WTC11 (cell line): ENCODE results near the gene SUSD6. TPM values are rescaled to one million over a fixed set of nuclear protein-coding genes. Genes with fewer than 3 reads are reported as not detected.

Experiments used
- ATAC-seq: fragments of 200-7000 bp; cut with Tn5 transposase; 2 replicates; pipeline ENCODE4 v1.10.0; 2021; ENCODE audit warnings: mild to moderate bottlenecking, moderate library complexity
- CTCF ChIA-PET: fragments of 300-600 bp; sonication (Branson Sonifier 250); formaldehyde crosslinking; loops from one replicate; lab custom pipeline; 2021; ENCODE audit warnings: antibody characterized with exemption; lab: Charles Lee
- POLR2A ChIA-PET: fragments of 350-600 bp; sonication (Branson Sonifier 250); formaldehyde crosslinking; loops from one replicate; lab custom pipeline; 2021; ENCODE audit warnings: antibody characterized with exemption; lab: Charles Lee
- DNase-seq: peaks from one replicate; pipeline ENCODE4 v3.0.0; 2021; ENCODE audit warnings: low spot score
- H3K27ac Mint-ChIP-seq: 2 replicates; pipeline ENCODE4 v1.8.0; 2021; ENCODE audit warnings: mixed read lengths
- H3K27me3 Mint-ChIP-seq: 2 replicates; pipeline ENCODE4 v1.8.0; 2021; ENCODE audit warnings: low read depth, mild to moderate bottlenecking, moderate library complexity, mixed read lengths
- H3K36me3 Mint-ChIP-seq: 2 replicates; pipeline ENCODE4 v1.8.0; 2021; ENCODE audit warnings: mixed read lengths
- H3K4me1 Mint-ChIP-seq: 2 replicates; pipeline ENCODE4 v1.8.0; 2022; ENCODE audit warnings: mixed read lengths
- H3K4me3 Mint-ChIP-seq: 2 replicates; pipeline ENCODE4 v1.8.0; 2021; ENCODE audit warnings: mild to moderate bottlenecking, moderate library complexity, mixed read lengths
- H3K9me3 Mint-ChIP-seq: 2 replicates; pipeline ENCODE4 v1.8.0; 2021; ENCODE audit warnings: mixed read lengths
- ATF1 ChIP-seq: sonication (generic); formaldehyde crosslinking; IDR thresholded peaks from 2 replicates; pipeline ENCODE4 v1.8.1; 2023; ENCODE audit warnings: mild to moderate bottlenecking, moderate library complexity, missing genetic modification reagents
- CBFB ChIP-seq: sonication (generic); formaldehyde crosslinking; IDR thresholded peaks from 2 replicates; pipeline ENCODE4 v1.8.1; 2022; ENCODE audit warnings: mild to moderate bottlenecking, low read depth, missing genetic modification reagents
- ESRRA ChIP-seq: sonication (generic); formaldehyde crosslinking; IDR thresholded peaks from 2 replicates; pipeline ENCODE4 v1.8.1; 2022; ENCODE audit warnings: mild to moderate bottlenecking, missing genetic modification reagents, borderline replicate concordance
- FOXK1 ChIP-seq: sonication (generic); formaldehyde crosslinking; IDR thresholded peaks from 2 replicates; pipeline ENCODE4 v1.8.0; 2022; ENCODE audit warnings: mild to moderate bottlenecking, moderate library complexity, missing genetic modification reagents
- IRF2 ChIP-seq: sonication (generic); formaldehyde crosslinking; IDR thresholded peaks from 2 replicates; pipeline ENCODE4 v1.8.0; 2022; ENCODE audit warnings: low read depth, missing genetic modification reagents, borderline replicate concordance
- JAZF1 ChIP-seq: fragments of 250-450 bp; sonication (Bioruptor Pico); IDR thresholded peaks from 2 replicates; pipeline ENCODE4 v1.9.0; 2021; ENCODE audit warnings: moderate library complexity, mild to moderate bottlenecking, inconsistent platforms
- JUN ChIP-seq: sonication (generic); formaldehyde crosslinking; IDR thresholded peaks from 2 replicates; pipeline ENCODE4 v1.8.0; 2023; ENCODE audit warnings: mild to moderate bottlenecking, missing genetic modification reagents
- NFE2L1 ChIP-seq: sonication (generic); formaldehyde crosslinking; IDR thresholded peaks from 2 replicates; pipeline ENCODE4 v1.8.1; 2023; ENCODE audit warnings: missing genetic modification reagents
- NR3C1 ChIP-seq: sonication (generic); formaldehyde crosslinking; conservative IDR thresholded peaks from 2 replicates; pipeline ENCODE4 v1.8.1; 2023; ENCODE audit warnings: low read depth, mild to moderate bottlenecking, missing genetic modification reagents
- RORB ChIP-seq: fragments of 250-450 bp; sonication (Bioruptor Pico); IDR thresholded peaks from 2 replicates; pipeline ENCODE4 v1.9.0; 2021; ENCODE audit warnings: mild to moderate bottlenecking
- SMAD3 ChIP-seq: sonication (generic); formaldehyde crosslinking; IDR thresholded peaks from 2 replicates; pipeline ENCODE4 v1.8.0; 2022; ENCODE audit warnings: missing genetic modification reagents, mild to moderate bottlenecking, borderline replicate concordance
- SMAD4 ChIP-seq: sonication (generic); formaldehyde crosslinking; IDR thresholded peaks from 2 replicates; pipeline ENCODE4 v1.8.0; 2022; ENCODE audit warnings: mild to moderate bottlenecking, missing genetic modification reagents
- TCF7 ChIP-seq: sonication (generic); formaldehyde crosslinking; IDR thresholded peaks from 2 replicates; pipeline ENCODE4 v1.8.0; 2022; ENCODE audit warnings: mild to moderate bottlenecking, low read depth, missing genetic modification reagents, moderate library complexity
- TP53 ChIP-seq: sonication (generic); formaldehyde crosslinking; IDR thresholded peaks from 2 replicates; pipeline ENCODE4 v1.8.1; 2023; ENCODE audit warnings: mild to moderate bottlenecking, missing genetic modification reagents
- ZBTB21 ChIP-seq: sonication (generic); formaldehyde crosslinking; IDR thresholded peaks from 2 replicates; pipeline ENCODE4 v1.8.1; 2023; ENCODE audit warnings: mild to moderate bottlenecking, missing genetic modification reagents, borderline replicate concordance
- ZNF416 ChIP-seq: fragments of 250-450 bp; sonication (Bioruptor Pico); IDR thresholded peaks from 2 replicates; pipeline ENCODE4 v1.9.0; 2021; ENCODE audit warnings: mild to moderate bottlenecking, inconsistent platforms
- total RNA-seq: library from RNA; stranded (reverse); gene quantifications from 3 replicates; pipeline ENCODE4 v1.2.3, GENCODE V29; 2021
- TF ChIP-seq, protein P1 (sequence below): sonication (generic); formaldehyde crosslinking; IDR thresholded peaks from 2 replicates; pipeline ENCODE4 v1.8.1; 2023; ENCODE audit warnings: mild to moderate bottlenecking, missing genetic modification reagents, borderline replicate concordance
- TF ChIP-seq, protein P2 (sequence below): fragments of 250-450 bp; sonication (Bioruptor Pico); IDR thresholded peaks from 2 replicates; pipeline ENCODE4 v1.9.0; 2021; ENCODE audit warnings: mild to moderate bottlenecking
- TF ChIP-seq, protein P3 (sequence below): fragments of 200-600 bp; IDR thresholded peaks from 2 replicates; pipeline ENCODE4 v1.8.0; 2022; ENCODE audit warnings: antibody characterized with exemption
- TF ChIP-seq, protein P4 (sequence below): fragments of 250-450 bp; sonication (Bioruptor Pico); IDR thresholded peaks from 2 replicates; pipeline ENCODE4 v1.8.0; 2021; ENCODE audit warnings: mild to moderate bottlenecking
- TF ChIP-seq, protein P5 (sequence below): sonication (generic); formaldehyde crosslinking; IDR thresholded peaks from 2 replicates; pipeline ENCODE4 v1.8.0; 2022; ENCODE audit warnings: mild to moderate bottlenecking, missing genetic modification reagents
- TF ChIP-seq, protein P6 (sequence below): fragments of 250-450 bp; sonication (Bioruptor Pico); IDR thresholded peaks from 2 replicates; pipeline ENCODE4 v1.9.0; 2021; ENCODE audit warnings: mild to moderate bottlenecking
- TF ChIP-seq, protein P7 (sequence below): sonication (generic); formaldehyde crosslinking; IDR thresholded peaks from 2 replicates; pipeline ENCODE4 v1.8.1; 2023; ENCODE audit warnings: mild to moderate bottlenecking, moderate library complexity, missing genetic modification reagents

The SUSD6 gene
- total RNA-seq, 1 experiment from 2014 or later: 10.1 TPM

DNA sequence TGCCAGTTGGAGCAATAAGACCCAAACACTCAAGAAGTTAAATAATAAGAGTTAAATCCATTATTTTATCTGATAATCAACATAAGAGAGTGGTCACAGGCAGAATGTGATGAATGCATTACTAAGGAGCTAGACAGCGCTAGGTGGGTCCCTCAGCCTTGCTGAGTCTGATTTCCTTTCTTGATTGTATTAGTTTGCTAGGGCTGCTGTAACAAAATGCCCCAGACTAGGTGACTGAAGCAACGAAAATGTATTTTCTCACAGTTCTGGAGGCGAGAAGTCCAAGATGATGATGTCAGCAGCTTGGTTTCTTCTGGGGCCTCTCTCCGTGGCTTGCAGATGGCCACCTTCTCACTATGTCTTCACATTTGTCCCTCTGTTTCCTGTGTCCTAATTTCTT is 28.6 kb upstream of the SUSD6 start (continued):
- no peak for TF ChIP-seq RORB
- TF ChIP-seq, protein P1, sequence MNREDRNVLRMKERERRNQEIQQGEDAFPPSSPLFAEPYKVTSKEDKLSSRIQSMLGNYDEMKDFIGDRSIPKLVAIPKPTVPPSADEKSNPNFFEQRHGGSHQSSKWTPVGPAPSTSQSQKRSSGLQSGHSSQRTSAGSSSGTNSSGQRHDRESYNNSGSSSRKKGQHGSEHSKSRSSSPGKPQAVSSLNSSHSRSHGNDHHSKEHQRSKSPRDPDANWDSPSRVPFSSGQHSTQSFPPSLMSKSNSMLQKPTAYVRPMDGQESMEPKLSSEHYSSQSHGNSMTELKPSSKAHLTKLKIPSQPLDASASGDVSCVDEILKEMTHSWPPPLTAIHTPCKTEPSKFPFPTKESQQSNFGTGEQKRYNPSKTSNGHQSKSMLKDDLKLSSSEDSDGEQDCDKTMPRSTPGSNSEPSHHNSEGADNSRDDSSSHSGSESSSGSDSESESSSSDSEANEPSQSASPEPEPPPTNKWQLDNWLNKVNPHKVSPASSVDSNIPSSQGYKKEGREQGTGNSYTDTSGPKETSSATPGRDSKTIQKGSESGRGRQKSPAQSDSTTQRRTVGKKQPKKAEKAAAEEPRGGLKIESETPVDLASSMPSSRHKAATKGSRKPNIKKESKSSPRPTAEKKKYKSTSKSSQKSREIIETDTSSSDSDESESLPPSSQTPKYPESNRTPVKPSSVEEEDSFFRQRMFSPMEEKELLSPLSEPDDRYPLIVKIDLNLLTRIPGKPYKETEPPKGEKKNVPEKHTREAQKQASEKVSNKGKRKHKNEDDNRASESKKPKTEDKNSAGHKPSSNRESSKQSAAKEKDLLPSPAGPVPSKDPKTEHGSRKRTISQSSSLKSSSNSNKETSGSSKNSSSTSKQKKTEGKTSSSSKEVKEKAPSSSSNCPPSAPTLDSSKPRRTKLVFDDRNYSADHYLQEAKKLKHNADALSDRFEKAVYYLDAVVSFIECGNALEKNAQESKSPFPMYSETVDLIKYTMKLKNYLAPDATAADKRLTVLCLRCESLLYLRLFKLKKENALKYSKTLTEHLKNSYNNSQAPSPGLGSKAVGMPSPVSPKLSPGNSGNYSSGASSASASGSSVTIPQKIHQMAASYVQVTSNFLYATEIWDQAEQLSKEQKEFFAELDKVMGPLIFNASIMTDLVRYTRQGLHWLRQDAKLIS (CRISPR knock-in tag): no peak
- TF ChIP-seq, protein P2, sequence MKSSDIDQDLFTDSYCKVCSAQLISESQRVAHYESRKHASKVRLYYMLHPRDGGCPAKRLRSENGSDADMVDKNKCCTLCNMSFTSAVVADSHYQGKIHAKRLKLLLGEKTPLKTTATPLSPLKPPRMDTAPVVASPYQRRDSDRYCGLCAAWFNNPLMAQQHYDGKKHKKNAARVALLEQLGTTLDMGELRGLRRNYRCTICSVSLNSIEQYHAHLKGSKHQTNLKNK (CRISPR knock-in tag): no peak
- TF ChIP-seq ESRRA: no peak
- no peak for TF ChIP-seq NR3C1 (CRISPR knock-in tag)
- TF ChIP-seq IRF2: no peak
- no peak for TF ChIP-seq ZBTB21 (CRISPR knock-in tag)
- TF ChIP-seq, protein P3, sequence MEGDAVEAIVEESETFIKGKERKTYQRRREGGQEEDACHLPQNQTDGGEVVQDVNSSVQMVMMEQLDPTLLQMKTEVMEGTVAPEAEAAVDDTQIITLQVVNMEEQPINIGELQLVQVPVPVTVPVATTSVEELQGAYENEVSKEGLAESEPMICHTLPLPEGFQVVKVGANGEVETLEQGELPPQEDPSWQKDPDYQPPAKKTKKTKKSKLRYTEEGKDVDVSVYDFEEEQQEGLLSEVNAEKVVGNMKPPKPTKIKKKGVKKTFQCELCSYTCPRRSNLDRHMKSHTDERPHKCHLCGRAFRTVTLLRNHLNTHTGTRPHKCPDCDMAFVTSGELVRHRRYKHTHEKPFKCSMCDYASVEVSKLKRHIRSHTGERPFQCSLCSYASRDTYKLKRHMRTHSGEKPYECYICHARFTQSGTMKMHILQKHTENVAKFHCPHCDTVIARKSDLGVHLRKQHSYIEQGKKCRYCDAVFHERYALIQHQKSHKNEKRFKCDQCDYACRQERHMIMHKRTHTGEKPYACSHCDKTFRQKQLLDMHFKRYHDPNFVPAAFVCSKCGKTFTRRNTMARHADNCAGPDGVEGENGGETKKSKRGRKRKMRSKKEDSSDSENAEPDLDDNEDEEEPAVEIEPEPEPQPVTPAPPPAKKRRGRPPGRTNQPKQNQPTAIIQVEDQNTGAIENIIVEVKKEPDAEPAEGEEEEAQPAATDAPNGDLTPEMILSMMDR: no peak
- TF ChIP-seq SMAD4 (CRISPR knock-in tag): no peak
- TF ChIP-seq ZNF416: no peak
- no peak for TF ChIP-seq JAZF1
- TF ChIP-seq, protein P4, sequence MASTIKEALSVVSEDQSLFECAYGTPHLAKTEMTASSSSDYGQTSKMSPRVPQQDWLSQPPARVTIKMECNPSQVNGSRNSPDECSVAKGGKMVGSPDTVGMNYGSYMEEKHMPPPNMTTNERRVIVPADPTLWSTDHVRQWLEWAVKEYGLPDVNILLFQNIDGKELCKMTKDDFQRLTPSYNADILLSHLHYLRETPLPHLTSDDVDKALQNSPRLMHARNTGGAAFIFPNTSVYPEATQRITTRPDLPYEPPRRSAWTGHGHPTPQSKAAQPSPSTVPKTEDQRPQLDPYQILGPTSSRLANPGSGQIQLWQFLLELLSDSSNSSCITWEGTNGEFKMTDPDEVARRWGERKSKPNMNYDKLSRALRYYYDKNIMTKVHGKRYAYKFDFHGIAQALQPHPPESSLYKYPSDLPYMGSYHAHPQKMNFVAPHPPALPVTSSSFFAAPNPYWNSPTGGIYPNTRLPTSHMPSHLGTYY (CRISPR knock-in tag): no peak
- TF ChIP-seq, all 79 proteins: peak for 0

DNA sequence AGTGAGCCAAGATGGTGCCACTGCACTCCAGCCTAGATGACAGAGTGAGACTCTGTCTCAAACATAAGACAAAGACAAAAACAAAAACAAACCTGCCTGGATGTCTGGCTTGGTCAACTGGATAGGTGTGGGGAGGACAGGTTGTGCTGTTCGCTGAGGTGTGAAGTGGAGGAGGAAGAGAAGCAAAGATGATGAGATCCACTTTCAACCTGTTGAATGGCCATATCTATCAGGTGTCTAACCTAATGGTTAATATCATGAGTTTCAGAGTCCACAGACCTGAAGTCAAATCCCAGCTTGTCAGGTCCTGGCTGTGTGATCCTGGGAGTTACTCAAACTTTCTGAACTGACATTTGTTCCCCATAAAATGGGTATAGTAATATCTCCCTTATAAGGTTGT is 27.0 kb upstream of the SUSD6 start:
- CTCF ChIA-PET: interaction anchor here (0.6 to 2.0 kb wide), 35 partner anchors 10 to 295 kb away, joined by 3 to 25 read pairs (median 4); partner anchors contain the start of genes CCDC177, SMOC1, SRSF5 and SUSD6
- TF ChIP-seq ATF1 (CRISPR knock-in tag) (no peak), CBFB (CRISPR knock-in tag) (no peak), NFE2L1 (no peak), RORB (no peak), SMAD3 (CRISPR knock-in tag) (no peak)
- TF ChIP-seq, protein P5, sequence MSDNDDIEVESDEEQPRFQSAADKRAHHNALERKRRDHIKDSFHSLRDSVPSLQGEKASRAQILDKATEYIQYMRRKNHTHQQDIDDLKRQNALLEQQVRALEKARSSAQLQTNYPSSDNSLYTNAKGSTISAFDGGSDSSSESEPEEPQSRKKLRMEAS (CRISPR knock-in tag): no peak

DNA sequence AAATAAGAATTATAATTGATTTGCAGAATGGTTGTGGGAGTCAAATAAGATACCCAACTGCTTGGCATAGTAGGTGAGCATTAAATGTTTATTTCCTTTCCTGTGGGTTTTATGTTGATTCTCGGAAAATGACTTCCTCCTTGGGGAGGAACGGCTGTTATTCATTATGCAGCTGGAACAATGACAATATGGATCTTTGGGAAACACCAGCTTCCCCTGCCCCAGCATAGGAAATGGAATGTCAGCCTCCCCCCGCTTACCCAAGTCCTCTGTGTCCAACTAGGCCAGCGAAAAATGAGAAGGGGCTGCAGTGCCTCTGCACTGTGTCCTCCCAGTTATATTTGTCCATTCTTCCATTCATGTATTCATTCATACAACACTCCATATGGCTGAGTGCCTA is 25.0 kb upstream of the SUSD6 start:
- POLR2A ChIA-PET: no interaction called here
- TF ChIP-seq JUN (CRISPR knock-in tag) (no peak), TCF7 (no peak), TP53 (CRISPR knock-in tag) (no peak), FOXK1 (CRISPR knock-in tag) (no peak)
- TF ChIP-seq, protein P6, sequence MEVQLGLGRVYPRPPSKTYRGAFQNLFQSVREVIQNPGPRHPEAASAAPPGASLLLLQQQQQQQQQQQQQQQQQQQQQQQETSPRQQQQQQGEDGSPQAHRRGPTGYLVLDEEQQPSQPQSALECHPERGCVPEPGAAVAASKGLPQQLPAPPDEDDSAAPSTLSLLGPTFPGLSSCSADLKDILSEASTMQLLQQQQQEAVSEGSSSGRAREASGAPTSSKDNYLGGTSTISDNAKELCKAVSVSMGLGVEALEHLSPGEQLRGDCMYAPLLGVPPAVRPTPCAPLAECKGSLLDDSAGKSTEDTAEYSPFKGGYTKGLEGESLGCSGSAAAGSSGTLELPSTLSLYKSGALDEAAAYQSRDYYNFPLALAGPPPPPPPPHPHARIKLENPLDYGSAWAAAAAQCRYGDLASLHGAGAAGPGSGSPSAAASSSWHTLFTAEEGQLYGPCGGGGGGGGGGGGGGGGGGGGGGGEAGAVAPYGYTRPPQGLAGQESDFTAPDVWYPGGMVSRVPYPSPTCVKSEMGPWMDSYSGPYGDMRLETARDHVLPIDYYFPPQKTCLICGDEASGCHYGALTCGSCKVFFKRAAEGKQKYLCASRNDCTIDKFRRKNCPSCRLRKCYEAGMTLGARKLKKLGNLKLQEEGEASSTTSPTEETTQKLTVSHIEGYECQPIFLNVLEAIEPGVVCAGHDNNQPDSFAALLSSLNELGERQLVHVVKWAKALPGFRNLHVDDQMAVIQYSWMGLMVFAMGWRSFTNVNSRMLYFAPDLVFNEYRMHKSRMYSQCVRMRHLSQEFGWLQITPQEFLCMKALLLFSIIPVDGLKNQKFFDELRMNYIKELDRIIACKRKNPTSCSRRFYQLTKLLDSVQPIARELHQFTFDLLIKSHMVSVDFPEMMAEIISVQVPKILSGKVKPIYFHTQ (CRISPR knock-in tag): no peak
- TF ChIP-seq, protein P7, sequence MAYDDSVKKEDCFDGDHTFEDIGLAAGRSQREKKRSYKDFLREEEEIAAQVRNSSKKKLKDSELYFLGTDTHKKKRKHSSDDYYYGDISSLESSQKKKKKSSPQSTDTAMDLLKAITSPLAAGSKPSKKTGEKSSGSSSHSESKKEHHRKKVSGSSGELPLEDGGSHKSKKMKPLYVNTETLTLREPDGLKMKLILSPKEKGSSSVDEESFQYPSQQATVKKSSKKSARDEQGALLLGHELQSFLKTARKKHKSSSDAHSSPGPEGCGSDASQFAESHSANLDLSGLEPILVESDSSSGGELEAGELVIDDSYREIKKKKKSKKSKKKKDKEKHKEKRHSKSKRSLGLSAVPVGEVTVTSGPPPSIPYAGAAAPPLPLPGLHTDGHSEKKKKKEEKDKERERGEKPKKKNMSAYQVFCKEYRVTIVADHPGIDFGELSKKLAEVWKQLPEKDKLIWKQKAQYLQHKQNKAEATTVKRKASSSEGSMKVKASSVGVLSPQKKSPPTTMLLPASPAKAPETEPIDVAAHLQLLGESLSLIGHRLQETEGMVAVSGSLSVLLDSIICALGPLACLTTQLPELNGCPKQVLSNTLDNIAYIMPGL (CRISPR knock-in tag): no peak

More for the DNA sequence above, 27.0 kb upstream of the SUSD6 start:
- ATAC-seq: no peak
- no peaks in the 10 kb centered on the region for H3K27me3 Mint-ChIP-seq
- no peaks in the 10 kb centered on the region for H3K9me3 Mint-ChIP-seq
- H3K4me1 Mint-ChIP-seq: peaks cover 10% of the 10 kb centered on the region
- no peak overlapping the region for H3K4me3 Mint-ChIP-seq
- POLR2A ChIA-PET: no interaction called here
- no peak overlapping the region for H3K27ac Mint-ChIP-seq
- H3K36me3 Mint-ChIP-seq: no peaks in the 10 kb centered on the region
- DNase-seq: no peak

More for the DNA sequence above, 25.0 kb upstream of the SUSD6 start:
- Mint-ChIP-seq H3K4me3 (no peak overlapping the region), H3K27ac (no peak overlapping the region), H3K36me3 (no peaks in the 10 kb centered on the region), H3K9me3 (no peaks in the 10 kb centered on the region), H3K27me3 (no peaks in the 10 kb centered on the region), H3K4me1 (peaks cover 4% of the 10 kb centered on the region)
- DNase-seq (no peak), ATAC-seq (no peak)
- CTCF ChIA-PET: interaction anchor here (1.9 to 2.0 kb wide), 2 partner anchors 51 to 141 kb away, joined by 9 to 25 read pairs; no protein-coding TSS in a partner anchor
